Neural cell (in vitro differentiated cells): ENCODE measurements around the gene TRIO. TPM values are rescaled to one million over a fixed set of nuclear protein-coding genes. Genes with fewer than 3 reads are reported as not detected.

Experiments used
- H2AFZ ChIP-seq: fragments of 200-600, 300-800 bp; sonication (generic), shearing (Covaris generic); 2 replicates; pipeline ENCODE4 v1.6.0; 2014; ENCODE audit warnings: low read depth, mild to moderate bottlenecking, antibody characterized with exemption, low read length, moderate library complexity
- H3F3A ChIP-seq: fragments of 200-600 bp; shearing (Covaris generic); 2 replicates; pipeline ENCODE4 v1.6.1; 2016; ENCODE audit warnings: mild to moderate bottlenecking, moderate library complexity, mixed read lengths, antibody characterized with exemption, low read length; ENCODE audit not compliant: insufficient read depth, poor library complexity, severe bottlenecking
- H3K27ac ChIP-seq: fragments of 200-600, 300-800 bp; sonication (generic), shearing (Covaris generic); 2 replicates; pipeline ENCODE4 v1.5.1; 2014; ENCODE audit warnings: mild to moderate bottlenecking, low read length, moderate library complexity
- H3K27me3 ChIP-seq: fragments of 300-800, 200-600 bp; sonication (generic), shearing (Covaris generic); 2 replicates; pipeline ENCODE4 v1.6.0; 2014; ENCODE audit warnings: mild to moderate bottlenecking, low read depth, low read length, moderate library complexity; ENCODE audit not compliant: insufficient read depth
- H3K36me3 ChIP-seq: fragments of 300-800, 200-600 bp; sonication (generic), shearing (Covaris generic); 2 replicates; pipeline ENCODE4 v1.5.1; 2014; ENCODE audit warnings: mild to moderate bottlenecking, antibody characterized with exemption, low read length, moderate library complexity; ENCODE audit not compliant: insufficient read depth
- H3K4me2 ChIP-seq: fragments of 300-800, 200-600 bp; sonication (generic), shearing (Covaris generic); 2 replicates; pipeline ENCODE4 v1.6.0; 2014; ENCODE audit warnings: mild to moderate bottlenecking, low read length
- H3K4me3 ChIP-seq: fragments of 300-800, 200-600 bp; sonication (generic), shearing (Covaris generic); 2 replicates; pipeline ENCODE4 v1.5.1; 2014; ENCODE audit warnings: mild to moderate bottlenecking, low read length, moderate library complexity
- H3K79me2 ChIP-seq: fragments of 200-600 bp; shearing (Covaris generic); replicated peaks from 2 replicates; pipeline ENCODE4 v1.6.0; 2014; ENCODE audit warnings: mild to moderate bottlenecking, low read length, moderate library complexity; ENCODE audit not compliant: insufficient read depth
- H3K9ac ChIP-seq: fragments of 300-800, 200-600 bp; sonication (generic), shearing (Covaris generic); 2 replicates; pipeline ENCODE4 v1.6.1; 2016; ENCODE audit warnings: mild to moderate bottlenecking, low read length, mixed read lengths
- H3K9me2 ChIP-seq: fragments of 200-600 bp; shearing (Covaris generic); 2 replicates; pipeline ENCODE4 v1.6.1; 2016; ENCODE audit warnings: mild to moderate bottlenecking, low read length, mixed read lengths; ENCODE audit not compliant: insufficient read depth
- H3K9me3 ChIP-seq: fragments of 200-600, 300-800 bp; sonication (generic), shearing (Covaris generic); 2 replicates; pipeline ENCODE4 v1.6.1; 2016; ENCODE audit warnings: mild to moderate bottlenecking, mixed run types, low read length, moderate library complexity, mixed read lengths
- H4K20me1 ChIP-seq: fragments of 200-600 bp; shearing (Covaris generic); 2 replicates; pipeline ENCODE4 v1.6.1; 2016; ENCODE audit warnings: mild to moderate bottlenecking, mixed run types; ENCODE audit not compliant: insufficient read depth
- EP300 ChIP-seq: fragments of 450-650 bp; conservative IDR thresholded peaks from 2 replicates; pipeline ENCODE4 v1.6.1; 2014; ENCODE audit warnings: antibody characterized with exemption, mild to moderate bottlenecking, moderate library complexity; ENCODE audit not compliant: poor library complexity, severe bottlenecking
- EZH2 ChIP-seq: fragments of 200-600, 300-800 bp; shearing (Covaris generic), sonication (generic); IDR thresholded peaks from 2 replicates; pipeline ENCODE4 v1.6.1; 2014; ENCODE audit warnings: antibody characterized with exemption, low read length, borderline replicate concordance, mild to moderate bottlenecking; ENCODE audit not compliant: insufficient read depth, poor library complexity, severe bottlenecking
- MXI1 ChIP-seq: fragments of 450-650 bp; conservative IDR thresholded peaks from 2 replicates; pipeline ENCODE4 v1.6.1; 2014; ENCODE audit warnings: antibody characterized with exemption, mild to moderate bottlenecking; ENCODE audit not compliant: poor library complexity, severe bottlenecking
- POLR2AphosphoS5 ChIP-seq: IDR thresholded peaks from 2 replicates; pipeline ENCODE4 v1.6.1; 2012
- RAD21 ChIP-seq: fragments of 450-650 bp; conservative IDR thresholded peaks from 2 replicates; pipeline ENCODE4 v1.6.1; 2014; ENCODE audit warnings: antibody characterized with exemption, mild to moderate bottlenecking, moderate library complexity
- SMC3 ChIP-seq: fragments of 450-650 bp; conservative IDR thresholded peaks from 2 replicates; pipeline ENCODE4 v1.6.1; 2014; ENCODE audit warnings: antibody characterized with exemption, mild to moderate bottlenecking, moderate library complexity; ENCODE audit not compliant: poor library complexity
- TAF1 ChIP-seq: IDR thresholded peaks from 2 replicates; pipeline ENCODE4 v1.6.1; 2012; ENCODE audit warnings: low read depth
- polyA plus RNA-seq: library from polyadenylated mRNA; depleted of rRNA; stranded (reverse); fragments of >200 nt; gene quantifications from 2 replicates; pipeline ENCODE4 v1.2.3, GENCODE V29; 2014
- TF ChIP-seq, protein P1 (sequence below): IDR thresholded peaks from 2 replicates; pipeline ENCODE4 v1.6.1; 2012; ENCODE audit warnings: borderline replicate concordance
- TF ChIP-seq, protein P2 (sequence below): fragments of 450-650 bp; IDR thresholded peaks from 2 replicates; pipeline ENCODE4 v1.5.1; 2014; ENCODE audit warnings: antibody characterized with exemption, mild to moderate bottlenecking, moderate library complexity; ENCODE audit not compliant: poor library complexity, severe bottlenecking

Gene TRIO
- polyA plus RNA-seq, 1 donor from 2014 or later: 168 TPM

DNA sequence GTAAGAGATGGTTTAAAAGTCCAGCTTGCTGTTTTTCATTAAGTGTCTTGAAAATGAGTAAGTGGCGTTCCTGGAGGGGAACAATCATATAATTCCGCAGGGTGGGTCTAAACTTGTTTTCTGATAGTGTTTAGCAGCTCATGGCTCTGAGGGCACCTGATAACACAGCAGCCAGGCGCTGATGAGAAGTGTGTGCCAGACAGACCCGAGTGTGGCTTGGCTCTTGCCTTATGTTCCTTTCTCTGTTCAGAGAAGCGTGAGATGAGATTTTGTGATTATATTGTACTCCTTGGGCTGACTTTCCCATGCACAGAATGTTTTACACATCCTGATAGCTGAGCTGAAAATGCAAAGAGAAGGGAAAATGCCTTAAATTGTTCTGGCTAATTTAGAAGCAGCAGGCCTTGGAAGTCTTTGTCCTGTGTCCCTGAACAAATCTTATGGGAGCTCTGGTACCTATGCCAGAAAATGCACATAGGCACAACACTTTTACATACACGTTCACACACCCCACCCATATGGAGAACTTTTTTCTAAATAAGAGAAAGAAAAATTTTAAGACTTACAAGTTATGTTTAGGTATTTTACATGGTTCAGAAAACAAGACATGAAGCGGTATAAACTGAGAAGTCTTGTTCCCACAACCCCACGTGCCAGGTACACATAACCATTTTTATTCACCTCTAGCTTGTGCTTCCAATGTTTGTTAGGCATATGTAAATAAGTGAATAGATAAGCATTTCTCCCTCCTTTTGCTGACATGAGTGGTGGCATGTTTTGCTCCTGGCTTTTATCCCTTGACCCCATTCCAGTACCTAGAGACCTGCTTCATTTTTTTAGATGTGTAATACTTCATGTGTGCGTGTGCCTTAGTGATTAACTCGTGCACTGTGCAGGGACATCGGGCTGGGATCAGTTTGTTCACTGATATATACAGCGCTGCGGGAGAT is 286.2 kb downstream of the TRIO start:
- no peaks in the 10 kb centered on the region for H3K9me3 ChIP-seq
- H3K4me3 ChIP-seq: no peak overlapping the region
- TF ChIP-seq POLR2AphosphoS5: no peak
- no peak for TF ChIP-seq EP300
- TF ChIP-seq SMC3: no peak
- TF ChIP-seq, protein P1, sequence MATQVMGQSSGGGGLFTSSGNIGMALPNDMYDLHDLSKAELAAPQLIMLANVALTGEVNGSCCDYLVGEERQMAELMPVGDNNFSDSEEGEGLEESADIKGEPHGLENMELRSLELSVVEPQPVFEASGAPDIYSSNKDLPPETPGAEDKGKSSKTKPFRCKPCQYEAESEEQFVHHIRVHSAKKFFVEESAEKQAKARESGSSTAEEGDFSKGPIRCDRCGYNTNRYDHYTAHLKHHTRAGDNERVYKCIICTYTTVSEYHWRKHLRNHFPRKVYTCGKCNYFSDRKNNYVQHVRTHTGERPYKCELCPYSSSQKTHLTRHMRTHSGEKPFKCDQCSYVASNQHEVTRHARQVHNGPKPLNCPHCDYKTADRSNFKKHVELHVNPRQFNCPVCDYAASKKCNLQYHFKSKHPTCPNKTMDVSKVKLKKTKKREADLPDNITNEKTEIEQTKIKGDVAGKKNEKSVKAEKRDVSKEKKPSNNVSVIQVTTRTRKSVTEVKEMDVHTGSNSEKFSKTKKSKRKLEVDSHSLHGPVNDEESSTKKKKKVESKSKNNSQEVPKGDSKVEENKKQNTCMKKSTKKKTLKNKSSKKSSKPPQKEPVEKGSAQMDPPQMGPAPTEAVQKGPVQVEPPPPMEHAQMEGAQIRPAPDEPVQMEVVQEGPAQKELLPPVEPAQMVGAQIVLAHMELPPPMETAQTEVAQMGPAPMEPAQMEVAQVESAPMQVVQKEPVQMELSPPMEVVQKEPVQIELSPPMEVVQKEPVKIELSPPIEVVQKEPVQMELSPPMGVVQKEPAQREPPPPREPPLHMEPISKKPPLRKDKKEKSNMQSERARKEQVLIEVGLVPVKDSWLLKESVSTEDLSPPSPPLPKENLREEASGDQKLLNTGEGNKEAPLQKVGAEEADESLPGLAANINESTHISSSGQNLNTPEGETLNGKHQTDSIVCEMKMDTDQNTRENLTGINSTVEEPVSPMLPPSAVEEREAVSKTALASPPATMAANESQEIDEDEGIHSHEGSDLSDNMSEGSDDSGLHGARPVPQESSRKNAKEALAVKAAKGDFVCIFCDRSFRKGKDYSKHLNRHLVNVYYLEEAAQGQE: no peak
- no peak for TF ChIP-seq TAF1
- TF ChIP-seq, protein P2, sequence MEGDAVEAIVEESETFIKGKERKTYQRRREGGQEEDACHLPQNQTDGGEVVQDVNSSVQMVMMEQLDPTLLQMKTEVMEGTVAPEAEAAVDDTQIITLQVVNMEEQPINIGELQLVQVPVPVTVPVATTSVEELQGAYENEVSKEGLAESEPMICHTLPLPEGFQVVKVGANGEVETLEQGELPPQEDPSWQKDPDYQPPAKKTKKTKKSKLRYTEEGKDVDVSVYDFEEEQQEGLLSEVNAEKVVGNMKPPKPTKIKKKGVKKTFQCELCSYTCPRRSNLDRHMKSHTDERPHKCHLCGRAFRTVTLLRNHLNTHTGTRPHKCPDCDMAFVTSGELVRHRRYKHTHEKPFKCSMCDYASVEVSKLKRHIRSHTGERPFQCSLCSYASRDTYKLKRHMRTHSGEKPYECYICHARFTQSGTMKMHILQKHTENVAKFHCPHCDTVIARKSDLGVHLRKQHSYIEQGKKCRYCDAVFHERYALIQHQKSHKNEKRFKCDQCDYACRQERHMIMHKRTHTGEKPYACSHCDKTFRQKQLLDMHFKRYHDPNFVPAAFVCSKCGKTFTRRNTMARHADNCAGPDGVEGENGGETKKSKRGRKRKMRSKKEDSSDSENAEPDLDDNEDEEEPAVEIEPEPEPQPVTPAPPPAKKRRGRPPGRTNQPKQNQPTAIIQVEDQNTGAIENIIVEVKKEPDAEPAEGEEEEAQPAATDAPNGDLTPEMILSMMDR: no peak
- TF ChIP-seq MXI1: no peak
- no peak for TF ChIP-seq EZH2
- no peak for TF ChIP-seq RAD21
- H2AFZ ChIP-seq: no peak overlapping the region
- no peaks in the 10 kb centered on the region for H3K79me2 ChIP-seq
- H3K27me3 ChIP-seq: no peaks in the 10 kb centered on the region
- peaks cover 7% of the 10 kb centered on the region for H3K36me3 ChIP-seq
- H3K9me2 ChIP-seq: no peaks in the 10 kb centered on the region
- no peak overlapping the region for H3K4me2 ChIP-seq
- H3K27ac ChIP-seq: no peak overlapping the region
- peaks cover under 1% of the 10 kb centered on the region for H4K20me1 ChIP-seq
- no peaks in the 10 kb centered on the region for H3F3A ChIP-seq
- no peak overlapping the region for H3K9ac ChIP-seq

DNA sequence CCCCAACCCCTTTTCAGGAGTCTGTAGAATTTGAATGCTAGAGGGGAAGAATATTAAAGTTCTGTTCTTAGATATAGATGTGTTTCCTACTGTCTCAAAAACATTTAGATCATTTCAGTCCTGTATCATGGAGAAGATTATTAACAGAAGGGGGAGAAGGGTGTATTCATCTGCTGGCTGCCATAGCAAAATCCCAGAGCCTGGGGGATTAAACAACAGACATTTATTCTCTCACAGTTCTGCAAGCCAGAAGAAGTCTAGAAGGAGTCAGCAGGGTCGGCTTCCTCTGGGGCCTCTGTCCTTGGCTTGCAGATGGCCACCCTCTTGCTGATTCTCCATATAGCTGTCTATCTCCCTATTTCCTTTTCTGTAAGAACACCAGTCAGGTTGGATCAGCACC is 288.4 kb downstream of the TRIO start:
- no peaks in the 10 kb centered on the region for H3K9me2 ChIP-seq

More for the DNA sequence above, 288.4 kb downstream of the TRIO start:
- Histone ChIP-seq H4K20me1 (no peaks in the 10 kb centered on the region), H3K36me3 (peaks cover 7% of the 10 kb centered on the region), H3K4me2 (no peak overlapping the region), H3K9me3 (no peaks in the 10 kb centered on the region), H2AFZ (no peak overlapping the region), H3K79me2 (no peaks in the 10 kb centered on the region), H3K9ac (no peak overlapping the region), H3K4me3 (no peak overlapping the region), H3F3A (no peaks in the 10 kb centered on the region), H3K27ac (no peak overlapping the region), H3K27me3 (no peaks in the 10 kb centered on the region)
- TF ChIP-seq EZH2 (no peak), EP300 (no peak), SMC3 (no peak), MXI1 (no peak), POLR2AphosphoS5 (no peak), TAF1 (no peak), RAD21 (no peak)
- TF ChIP-seq, protein P1: no peak
- TF ChIP-seq, protein P2: no peak
